Activated CD4-positive, CD25-positive, alpha-beta regulatory T cell treated with anti-CD3 and anti-CD28 coated beads, Interleukin-2, amount 50 U/mL, for 24 hours (primary cell): ENCODE results near the gene AQP12A.

Experiments
- ATAC-seq, 2 donors: fragments of 150-1000 bp; cut with Tn5 transposase; one replicate each; pipeline ENCODE4 v1.10.0; 2021; ENCODE audit warnings: mild to moderate bottlenecking in 1 of 2, moderate library complexity in 1 of 2

Gene AQP12A

DNA sequence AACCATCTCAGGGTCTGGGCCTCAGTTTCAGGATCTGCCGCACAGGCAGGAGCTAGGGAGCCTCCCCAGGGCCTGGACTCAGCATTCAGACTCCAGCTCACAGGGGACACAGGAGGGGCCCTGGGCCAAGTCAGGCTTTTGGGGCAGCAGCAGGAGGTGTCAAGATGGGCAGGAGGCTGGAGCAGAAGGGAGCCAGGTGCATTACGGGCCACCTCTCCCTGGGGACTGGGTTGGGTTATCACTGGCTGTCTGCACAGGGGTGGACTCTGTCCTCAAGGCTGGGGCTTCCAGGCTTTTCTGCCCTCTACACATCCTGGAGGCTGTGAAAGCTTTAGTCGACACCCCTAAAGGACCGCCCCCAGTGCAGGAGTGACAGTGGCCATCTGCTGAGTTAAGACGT, 20.0 kb downstream of the AQP12A start:
- ATAC-seq: no peak

DNA sequence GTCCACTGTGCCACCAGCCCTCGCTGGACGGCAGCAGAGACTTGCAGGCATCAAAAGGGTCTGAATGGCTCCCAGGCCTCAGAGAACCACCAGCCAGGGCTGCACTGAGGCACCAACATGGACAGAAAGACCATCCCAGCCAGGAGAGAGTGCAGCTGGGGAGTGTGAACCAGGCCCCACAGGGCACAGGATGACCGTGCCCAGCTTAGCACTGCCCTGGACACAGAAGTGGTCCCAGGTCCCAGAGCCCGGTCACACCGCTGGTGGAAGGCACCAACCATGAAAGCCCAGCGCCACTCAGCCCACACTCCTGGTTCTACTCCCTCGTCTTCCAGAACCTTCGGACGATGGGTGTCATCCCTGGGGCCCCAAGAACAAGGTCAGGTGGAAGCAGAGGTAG, 20.5 kb downstream of the AQP12A start:
- no peak for ATAC-seq

DNA sequence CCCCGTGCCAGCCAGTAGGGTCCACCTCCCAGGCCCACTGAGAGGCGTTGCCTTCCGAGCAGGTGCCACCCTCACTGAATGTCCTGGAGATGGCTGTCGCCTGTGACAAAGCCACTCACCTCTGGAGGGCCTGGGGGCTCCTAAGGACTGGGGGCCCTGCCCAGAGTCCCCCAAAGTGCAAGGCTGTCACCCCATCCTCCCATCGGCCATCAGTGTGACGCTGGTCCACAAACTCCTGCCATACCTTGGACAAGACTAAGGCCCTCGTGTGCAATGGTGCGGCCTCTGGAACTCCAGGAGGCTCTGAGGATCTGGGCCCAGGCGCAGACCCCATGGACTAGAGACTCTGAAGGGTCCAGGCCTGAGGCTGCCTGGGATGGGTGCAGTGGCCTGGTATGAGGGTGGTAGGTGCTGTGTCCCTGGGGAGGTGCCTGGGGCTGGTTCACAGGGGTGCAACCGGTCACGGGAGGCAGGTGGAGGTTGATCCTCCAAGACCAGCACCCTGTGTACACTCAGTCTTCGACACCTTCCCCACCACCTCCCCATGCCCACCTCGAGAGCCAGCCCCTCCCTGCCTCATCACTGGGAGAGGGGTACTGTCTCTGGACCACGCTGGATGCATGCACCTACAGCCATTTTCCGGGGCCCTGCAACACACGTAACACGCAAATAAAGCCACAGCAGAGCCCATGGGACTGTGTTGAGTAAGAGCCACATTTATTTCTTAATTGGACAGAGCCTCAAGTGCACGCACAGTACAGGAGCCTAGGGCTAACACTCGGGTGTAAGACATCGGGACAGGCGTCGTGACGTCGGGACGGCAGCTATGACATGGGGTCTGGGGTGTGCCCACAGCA, 21.6 kb downstream of the AQP12A start:
- ATAC-seq: no peak

DNA sequence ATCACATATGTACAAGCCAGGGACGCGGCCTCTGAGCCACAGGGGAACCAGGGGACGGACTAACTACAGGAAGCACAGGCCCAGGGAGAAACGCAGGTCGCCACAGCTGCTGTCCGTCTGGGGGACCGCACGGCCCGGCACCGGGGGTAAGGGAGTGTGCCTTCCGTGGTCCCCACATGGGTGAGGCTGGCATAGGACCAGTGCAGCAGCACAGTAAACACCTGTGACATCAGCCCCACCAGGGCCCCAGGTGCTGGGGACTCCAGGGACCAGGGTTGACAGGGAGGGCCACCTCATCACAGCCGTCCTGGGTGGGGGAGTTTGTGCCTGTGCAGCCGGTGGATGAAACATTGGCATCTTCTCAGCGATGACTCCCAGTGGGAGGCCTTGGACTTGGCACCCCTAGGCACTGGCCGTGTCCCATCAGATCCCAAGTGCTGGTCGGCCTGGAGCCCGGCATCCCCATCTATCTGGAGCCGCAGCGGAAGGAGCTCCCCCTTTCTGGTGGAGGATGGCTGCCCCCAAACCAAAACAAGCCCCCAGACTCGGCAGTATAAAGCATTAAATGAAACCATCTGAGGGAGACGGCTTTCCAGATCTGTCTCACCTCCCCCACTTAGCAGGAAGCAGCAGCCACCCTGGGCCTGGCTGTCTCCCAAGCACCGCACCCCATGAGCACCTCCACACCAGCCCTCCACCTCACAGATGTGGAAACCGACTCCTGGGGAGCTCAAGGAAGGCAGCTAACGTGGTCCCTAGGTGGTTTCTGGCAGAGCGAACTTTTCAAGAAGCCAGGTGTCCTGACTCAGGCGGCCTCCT, 22.5 kb downstream of the AQP12A start:
- ATAC-seq: no peak

DNA sequence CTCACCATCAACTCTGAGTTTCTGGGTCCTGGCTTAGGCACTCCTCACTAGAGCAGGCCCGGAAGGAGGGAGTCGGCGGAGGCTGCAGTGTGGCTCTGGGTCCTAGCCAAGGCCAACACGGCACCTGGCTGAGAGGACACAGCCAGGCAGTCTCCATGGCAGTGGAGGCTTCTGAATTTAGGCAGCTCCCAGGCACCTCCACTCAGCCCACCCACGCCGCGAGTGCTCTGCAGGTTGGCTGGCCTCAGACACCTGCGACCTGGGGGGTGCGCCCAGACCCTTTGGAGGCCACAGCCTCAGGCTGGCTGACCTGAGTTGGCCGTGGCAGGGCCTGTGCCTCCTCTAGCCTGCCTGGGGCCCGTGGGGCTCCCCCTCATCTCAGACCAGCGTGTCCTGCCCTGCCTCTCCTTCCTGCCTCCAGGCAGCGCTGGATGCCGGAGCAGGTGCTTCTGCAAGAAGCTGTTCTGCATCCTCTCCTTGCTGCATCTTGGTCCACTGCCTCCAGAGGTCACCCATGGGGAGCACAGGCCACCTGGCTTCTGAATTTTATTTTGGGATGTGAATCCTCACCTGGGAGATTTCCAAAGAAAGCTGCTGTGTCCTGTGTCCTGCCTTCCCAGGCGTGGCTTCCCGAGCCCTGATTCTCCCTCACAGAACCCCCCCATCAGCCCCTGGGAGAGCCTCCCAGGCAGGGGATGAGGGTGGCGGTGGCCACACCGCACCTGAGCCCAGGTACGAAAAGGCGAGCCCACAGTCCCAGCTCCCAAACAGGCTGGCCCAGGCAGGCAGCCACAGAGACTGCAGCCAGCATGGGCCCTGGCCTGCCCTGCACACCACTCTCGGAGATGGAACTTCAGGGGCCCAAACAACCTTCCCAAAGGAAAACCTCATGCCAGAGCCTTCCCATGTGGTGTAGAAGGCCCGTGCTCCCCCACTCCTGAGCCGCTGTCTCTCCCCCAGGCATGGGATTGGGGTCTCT, 23.4 kb downstream of the AQP12A start:
- ATAC-seq: no peak

DNA sequence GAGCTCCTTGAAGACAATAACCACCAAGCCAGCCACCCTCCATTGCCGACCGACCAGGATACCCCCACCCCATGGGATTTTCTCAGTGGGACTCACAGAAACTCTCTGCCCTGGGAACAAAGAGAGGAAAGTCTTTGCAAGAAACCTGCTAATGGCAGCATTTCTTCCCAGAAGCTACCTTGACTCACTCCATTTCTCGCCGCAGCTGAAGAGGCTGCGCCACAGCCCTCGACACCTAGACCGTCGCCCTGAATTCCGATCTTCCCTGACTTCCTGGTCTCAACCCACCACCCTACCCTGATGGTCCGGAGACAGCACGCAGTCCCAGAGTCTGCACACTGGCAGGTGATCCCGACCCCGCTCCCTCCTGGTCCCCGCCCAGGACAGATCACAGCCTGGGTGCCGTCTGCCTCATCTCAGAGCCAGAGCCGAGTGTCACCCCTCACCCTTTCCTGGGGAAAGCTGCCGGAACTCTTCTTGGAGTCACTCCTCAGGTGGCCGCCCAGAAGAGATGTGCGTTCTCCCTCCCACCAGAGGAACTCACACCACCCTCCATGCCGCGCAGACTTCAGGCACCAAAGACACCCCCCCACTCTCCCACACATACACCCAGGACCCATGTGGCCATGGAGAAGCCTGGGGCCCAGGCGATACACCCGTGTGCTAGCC, 24.6 kb downstream of the AQP12A start:
- ATAC-seq: no peak

DNA sequence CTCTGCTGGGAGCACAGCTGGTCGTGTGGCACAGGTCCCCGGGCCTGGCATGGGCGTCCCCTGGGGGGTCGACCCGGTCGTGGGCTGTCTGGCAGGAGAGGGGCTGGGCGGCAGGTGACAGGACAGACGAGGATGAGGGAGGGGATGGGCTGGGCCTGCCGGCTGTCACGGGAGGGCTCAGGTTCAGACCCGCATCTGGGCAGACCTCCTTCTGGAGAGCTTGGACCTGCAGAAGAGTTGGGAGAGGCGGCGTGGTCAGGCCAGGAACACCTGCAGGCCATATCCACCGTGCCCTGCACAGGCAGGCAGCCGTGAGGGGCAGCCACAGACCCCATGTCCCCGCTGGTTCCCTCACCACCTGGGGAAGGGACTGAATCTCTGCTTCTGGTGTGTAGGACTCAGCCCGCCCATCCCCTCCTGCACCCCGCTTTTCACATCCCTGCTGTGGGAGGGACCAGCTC, 25.5 kb downstream of the AQP12A start:
- no peak for ATAC-seq

DNA sequence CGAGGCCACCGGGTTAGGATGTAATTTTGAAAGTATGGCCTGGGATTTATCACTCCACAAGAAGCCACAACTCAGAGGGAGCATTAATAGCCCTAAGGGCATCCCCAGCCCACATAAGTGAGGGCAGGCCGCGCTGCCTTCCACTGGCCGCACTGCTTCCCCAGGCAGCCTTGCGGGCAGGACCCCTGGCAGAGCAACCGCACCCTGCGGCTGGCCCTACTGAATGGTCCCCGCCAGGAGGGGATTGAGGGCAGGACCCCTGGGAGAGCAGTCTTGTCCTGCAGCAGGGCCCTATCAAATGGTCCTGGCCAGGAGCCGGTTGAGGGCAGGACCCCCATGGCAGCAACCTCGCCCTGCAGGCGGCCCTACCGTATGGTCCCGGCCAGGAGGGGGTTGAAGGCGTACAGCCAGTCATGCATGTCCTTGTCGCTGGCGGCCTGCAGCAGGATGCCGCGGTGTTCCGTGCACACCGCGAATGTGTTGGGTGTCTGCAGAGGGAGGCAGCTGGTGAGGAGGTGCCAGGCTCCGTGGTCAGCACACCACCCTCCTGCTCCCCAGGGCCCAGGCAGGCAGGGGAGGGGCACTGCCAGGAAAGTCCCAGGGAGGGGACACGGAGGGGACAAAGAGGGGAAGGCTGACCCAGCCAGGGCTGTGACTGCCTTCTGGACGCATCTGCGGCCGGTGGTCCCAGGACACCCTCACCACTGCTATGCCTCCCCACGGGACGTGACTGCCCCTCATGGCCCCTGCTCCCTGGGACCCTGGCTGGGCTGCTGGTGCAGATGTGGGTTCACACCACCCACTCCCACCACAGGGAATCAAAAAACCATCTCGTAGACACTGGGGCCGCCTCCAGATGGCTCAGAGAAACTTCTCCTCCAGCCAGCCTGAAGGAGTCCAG, 26.3 kb downstream of the AQP12A start:
- no peak for ATAC-seq

DNA sequence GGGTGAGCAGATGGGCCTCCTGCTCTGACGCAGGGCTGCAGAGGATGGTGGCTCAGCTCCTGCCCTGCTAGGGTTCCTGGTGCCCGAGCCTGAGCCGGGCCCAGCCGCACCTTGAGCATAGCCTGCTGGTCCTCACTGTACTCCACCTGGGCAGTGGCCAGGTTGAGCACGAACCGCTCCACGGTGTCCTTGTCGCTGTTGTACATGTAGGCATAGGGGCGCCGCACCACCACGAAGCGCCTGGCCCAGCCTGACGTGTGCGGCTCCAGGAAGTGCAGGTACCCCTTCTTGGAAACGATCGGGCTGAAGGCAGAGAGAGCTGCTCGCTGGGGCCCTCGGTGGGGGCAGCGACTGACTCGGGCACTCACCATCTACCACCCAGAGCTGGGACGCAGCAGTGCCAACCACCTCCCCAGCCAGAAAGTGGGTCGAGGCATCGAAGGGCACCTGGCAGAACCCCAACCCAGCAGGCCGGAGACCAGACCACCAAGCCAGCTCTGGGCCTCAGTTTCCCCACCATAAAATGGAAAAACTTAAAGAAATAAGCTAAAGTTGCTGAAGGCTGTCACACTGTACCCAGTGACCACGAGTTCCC, 27.3 kb downstream of the AQP12A start:
- no peak for ATAC-seq

DNA sequence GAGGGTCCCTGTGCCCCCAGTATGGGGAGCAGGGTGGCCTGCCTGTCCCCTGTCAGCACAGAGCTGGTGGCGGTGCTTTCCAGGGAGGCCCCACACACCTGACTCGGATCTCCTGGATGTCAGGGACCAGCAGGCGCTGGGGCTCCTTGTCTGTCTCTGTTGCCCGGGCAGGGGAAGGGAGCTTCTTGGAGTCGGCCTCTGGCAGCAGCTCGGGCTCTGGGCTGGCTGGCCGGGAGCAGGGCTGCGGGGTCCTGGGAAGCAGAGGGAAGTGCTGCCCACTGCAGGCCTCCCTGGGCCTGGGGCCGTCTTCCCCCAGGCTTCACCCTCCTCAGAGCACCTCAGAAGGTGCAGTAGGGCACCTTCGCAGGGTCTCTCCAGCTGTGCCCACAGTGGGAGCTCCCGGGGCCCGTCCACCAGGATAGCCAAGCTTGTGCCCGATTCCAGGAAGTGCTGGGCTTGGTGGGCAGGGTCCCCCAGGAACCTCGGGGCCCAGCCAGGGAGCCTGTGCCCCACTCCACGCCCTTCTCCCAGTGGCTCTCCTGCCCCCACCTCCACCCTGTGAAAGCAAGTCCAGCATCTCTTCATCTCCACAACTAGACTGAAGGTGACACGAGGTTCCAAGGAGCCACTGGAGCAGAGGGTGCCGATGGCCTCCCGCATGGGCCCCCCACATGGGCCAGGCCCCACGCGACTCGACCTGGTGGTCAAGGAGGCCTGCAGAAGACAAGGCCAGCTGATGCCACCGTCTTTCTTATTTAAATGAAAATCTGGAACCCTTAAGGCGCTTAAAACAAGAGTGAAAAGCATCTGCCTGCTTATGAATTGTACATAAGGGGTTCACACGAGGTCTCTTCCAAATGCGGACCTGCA, 28.2 kb downstream of the AQP12A start:
- ATAC-seq: no peak

DNA sequence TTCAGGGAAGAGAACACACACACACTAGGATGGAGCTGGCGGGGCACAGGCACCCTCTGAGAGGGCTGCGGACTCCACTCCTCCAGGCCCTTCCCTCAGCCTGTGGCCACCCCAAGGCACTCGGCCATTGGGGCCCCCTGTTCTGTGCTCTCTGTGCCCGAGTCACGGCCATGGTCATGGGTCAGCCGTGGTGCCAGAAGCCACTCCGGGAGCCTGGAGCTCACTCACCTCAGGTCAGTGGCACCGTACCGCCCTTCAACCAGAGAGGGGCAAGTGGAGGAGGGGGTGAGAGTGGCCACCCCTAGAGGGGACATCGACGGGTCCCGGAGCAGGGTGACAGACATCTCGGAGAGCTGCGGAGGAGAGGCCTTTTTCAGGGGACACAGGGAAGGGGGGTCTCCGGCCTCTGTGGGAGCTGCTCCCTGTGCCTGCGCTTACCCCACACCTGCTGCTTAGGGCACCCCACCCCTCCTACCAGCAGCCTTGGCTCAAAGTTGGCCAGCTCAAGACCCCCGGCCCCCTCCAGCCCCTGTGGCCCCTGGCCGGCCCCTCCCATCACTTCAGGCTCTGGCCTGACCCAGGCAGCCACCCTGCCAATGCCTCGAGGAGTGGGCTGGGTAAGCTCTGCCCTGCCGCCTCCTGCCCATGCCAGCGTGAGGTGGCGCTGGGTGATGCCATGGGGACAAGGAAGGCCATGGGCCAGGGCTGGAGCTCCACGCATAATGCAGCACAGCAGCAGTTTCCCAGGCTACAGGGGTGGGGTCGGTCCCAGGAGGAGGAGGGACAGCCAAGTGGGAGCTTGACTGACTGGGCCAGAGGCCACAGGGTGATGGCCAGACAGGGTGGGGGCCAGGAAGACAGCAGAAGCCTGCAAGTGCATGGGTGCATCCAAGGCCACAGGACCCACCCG, 29.3 kb downstream of the AQP12A start:
- no peak for ATAC-seq

DNA sequence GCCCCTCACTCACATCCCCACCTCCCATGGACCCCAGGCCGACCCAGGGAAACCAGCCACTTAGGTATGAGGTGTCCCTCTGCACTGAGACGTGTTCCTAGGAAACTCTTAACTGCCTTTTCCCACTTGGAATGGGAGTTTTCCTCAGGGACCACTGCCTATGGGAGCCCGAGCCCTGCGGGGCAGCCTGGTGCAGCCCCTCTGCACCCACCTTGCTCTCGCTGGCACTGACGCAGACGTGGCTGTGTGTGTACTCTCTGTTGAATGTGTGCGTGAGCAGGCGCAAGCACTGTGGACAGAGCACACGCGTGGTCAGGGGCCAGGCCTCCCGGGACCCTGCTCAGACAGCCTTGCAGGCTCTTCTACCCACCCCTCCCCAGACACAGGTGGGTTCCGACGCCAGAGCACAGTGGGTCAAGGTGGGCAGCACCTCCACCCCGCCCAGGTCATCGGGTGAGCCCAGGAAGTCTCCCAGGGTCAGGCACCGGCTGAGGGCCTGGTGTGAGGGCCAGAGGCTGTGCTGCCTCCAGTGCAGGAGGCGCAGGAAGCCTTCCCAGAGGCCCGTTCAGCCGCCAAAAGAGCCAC, 30.0 kb downstream of the AQP12A start:
- no peak for ATAC-seq

DNA sequence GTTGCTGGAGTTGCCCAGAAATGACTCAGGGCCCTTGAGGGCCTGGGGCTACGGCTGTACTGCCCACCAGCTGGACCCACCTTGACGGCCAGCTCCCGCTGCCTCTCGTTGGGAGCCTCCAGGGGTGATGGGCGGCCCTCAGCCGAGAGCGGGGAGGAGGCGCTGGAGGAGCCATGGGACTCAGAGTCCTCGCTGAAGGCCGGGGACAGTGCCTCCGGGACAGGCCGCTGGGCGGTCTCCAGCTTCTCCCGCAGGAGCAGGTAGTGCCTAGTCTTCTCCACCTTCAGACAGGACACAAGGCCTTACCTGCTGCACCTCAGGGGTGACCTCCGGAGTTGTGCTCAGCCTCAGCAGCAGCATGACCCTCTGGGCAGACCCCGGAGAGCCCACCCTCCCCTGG, 30.7 kb downstream of the AQP12A start:
- no peak for ATAC-seq

DNA sequence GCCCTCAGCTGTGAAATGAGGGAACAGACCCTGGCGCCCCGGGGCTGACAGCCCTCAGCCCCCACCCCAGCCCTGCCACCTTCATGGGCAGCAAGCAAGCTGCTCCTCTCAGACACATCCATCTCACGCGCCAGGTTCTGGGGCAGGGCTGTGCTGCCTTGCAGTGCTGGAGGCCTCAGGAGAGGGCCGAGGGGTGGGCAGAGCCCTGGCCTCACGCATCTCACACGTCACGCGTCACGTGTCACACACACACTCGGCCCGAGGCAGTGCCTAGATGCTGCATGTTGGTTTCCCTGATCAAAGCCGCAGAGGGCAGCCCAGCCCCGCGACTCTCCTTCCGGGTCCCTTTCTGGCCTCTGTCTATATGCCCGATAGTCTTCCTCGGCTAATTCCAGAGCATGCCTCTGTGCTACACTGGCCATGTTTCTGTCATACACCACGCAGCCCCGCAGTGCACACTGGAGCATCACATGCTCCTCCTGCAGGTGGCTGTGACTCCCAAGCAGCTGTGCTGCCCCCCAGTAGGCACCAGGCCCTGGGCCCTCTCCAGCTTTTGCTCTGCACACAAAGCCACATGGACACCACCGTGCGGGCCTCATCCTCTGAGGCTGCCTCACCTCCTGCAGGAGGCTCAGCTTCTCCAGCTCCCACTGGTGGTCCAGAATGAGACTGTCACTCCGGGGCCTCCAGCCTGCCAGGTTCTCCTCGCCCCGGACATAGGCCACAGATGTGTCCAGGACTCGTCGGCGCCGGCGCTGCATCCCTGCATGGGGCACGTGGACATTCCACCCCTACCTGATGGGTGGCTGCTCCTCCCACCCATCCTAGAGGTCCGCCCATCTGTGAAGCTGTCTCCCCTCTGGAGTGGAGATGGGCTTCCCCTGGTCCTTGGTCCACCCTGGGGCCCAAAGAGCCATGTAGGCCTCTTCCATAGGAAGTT, 31.4 kb downstream of the AQP12A start:
- ATAC-seq: no peak

DNA sequence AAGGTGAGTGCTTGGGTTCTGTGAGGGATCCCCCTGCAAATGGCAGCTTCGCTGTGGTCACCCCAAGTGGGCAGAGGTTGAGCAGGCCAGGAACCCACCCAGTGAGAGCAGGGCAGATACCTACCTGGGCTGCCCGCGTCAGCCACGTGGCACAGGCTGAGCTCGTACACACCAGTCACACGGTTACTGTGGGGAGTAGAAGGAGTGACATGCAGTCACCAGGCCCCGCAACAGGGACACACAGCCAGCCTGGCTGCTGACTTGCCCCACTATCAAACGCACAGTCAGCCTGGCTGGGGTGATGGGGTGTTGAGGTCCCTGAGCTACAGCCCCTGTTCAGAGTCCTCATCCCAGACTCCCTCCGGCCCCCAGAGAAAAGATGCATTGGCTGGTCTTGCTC, 32.2 kb downstream of the AQP12A start:
- no peak for ATAC-seq

DNA sequence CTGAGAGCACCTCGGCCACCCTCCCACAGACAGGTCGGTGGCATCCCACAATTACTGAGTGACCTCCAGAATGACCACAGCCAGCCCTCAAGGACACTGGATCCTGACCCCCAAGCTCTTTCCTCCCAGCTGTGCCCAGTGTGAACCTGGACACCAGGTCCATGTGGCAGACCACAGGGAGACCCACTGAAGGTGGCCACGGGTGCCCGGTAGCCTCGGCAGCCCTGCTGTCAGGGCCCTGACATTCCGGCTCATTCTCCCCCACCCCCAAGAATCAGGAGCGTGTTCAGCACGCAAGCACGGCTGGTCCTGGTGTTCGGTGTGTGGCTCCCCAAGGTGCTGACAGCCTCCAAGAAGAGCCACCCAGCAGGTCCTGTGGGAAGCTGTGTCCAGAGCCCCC, 32.8 kb downstream of the AQP12A start:
- ATAC-seq: no peak

DNA sequence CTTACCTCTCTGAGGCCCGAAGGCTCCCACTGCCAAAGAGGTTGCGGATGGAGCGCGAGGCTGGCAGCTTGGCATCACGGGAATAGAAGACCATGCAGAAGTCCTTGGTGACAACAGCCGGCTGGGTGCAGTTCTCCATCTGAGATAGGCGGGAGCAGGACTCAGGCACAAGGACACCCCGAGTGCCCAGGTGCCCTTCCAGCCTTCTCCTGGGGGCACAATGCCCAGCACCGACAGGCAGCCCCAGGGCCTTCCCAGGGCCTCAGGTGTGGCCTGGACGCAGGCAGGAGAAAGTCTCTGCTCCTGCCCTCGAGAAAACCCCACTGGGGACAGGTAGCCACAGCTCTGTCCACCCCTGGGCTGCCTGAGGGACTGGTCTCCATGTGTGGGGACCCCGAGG, 33.6 kb downstream of the AQP12A start:
- no peak for ATAC-seq
